Measurements from ENCODE around the gene HS6ST3. TPM values are rescaled to one million over a fixed set of nuclear protein-coding genes. Genes with fewer than 3 reads are reported as not detected.

The HS6ST3 gene
- total RNA-seq, 1 donor from 2014 or later, result 0.26 TPM

- TF ChIP-seq CTCF (conservative IDR thresholded peaks at IDR 0.05), result no peak
- no peaks in the 10 kb centered on the region for H3K4me1 Mint-ChIP-seq
- H3K36me3 Mint-ChIP-seq (ENCODE audit: low read depth), result no peaks in the 10 kb centered on the region
- no peak overlapping the region for H3K27ac Mint-ChIP-seq (ENCODE audit: unreplicated experiment)
- no peaks in the 10 kb centered on the region for H3K27me3 Mint-ChIP-seq (ENCODE audit: low read depth)
- H3K4me3 Mint-ChIP-seq, result no peak overlapping the region
- DNase-seq (ENCODE audit: low read depth, low spot score), result no peak
- no peaks in the 10 kb centered on the region for H3K9me3 Mint-ChIP-seq
Observed at GRCh38 chr13:96749825-96750224, 659.9 kb downstream of the HS6ST3 start.

GRCh38 chr13:96751089-96751488, 661.2 kb downstream of the HS6ST3 start:
- TF ChIP-seq CTCF (conservative IDR thresholded peaks at IDR 0.05), result no peak
- DNase-seq (ENCODE audit: low read depth, low spot score), result no peak
- no peak overlapping the region for H3K27ac Mint-ChIP-seq (ENCODE audit: unreplicated experiment)
- H3K36me3 Mint-ChIP-seq (ENCODE audit: low read depth), result no peaks in the 10 kb centered on the region
- H3K9me3 Mint-ChIP-seq, result peaks cover 2% of the 10 kb centered on the region
- H3K4me3 Mint-ChIP-seq, result no peak overlapping the region
- no peaks in the 10 kb centered on the region for H3K4me1 Mint-ChIP-seq
- H3K27me3 Mint-ChIP-seq (ENCODE audit: low read depth), result no peaks in the 10 kb centered on the region

- H3K36me3 Mint-ChIP-seq (ENCODE audit: low read depth), result no peaks in the 10 kb centered on the region
- no peak for TF ChIP-seq CTCF (conservative IDR thresholded peaks at IDR 0.05)
- H3K4me3 Mint-ChIP-seq, result no peak overlapping the region
- H3K4me1 Mint-ChIP-seq, result peaks cover 15% of the 10 kb centered on the region
- no peaks in the 10 kb centered on the region for H3K9me3 Mint-ChIP-seq
- H3K27ac Mint-ChIP-seq (ENCODE audit: unreplicated experiment), result no peak overlapping the region
- no peaks in the 10 kb centered on the region for H3K27me3 Mint-ChIP-seq (ENCODE audit: low read depth)
- no peak for DNase-seq (ENCODE audit: low read depth, low spot score)
Observed at GRCh38 chr13:96762876-96763275, 673.0 kb downstream of the HS6ST3 start.

GRCh38 chr13:96766306-96766705, 676.4 kb downstream of the HS6ST3 start:
- Mint-ChIP-seq H3K9me3 (no peaks in the 10 kb centered on the region), H3K27ac (ENCODE audit: unreplicated experiment) (no peak overlapping the region), H3K36me3 (ENCODE audit: low read depth) (no peaks in the 10 kb centered on the region), H3K27me3 (ENCODE audit: low read depth) (no peaks in the 10 kb centered on the region), H3K4me3 (no peak overlapping the region), H3K4me1 (peaks cover 27% of the 10 kb centered on the region)
- TF ChIP-seq CTCF (conservative IDR thresholded peaks at IDR 0.05), result no peak
- DNase-seq (ENCODE audit: low read depth, low spot score), result no peak

GRCh38 chr13:96768524-96768923, 678.6 kb downstream of the HS6ST3 start:
- no peak for DNase-seq (ENCODE audit: low read depth, low spot score)
- Mint-ChIP-seq H3K36me3 (ENCODE audit: low read depth) (no peaks in the 10 kb centered on the region), H3K9me3 (no peaks in the 10 kb centered on the region), H3K4me1 (peaks cover 27% of the 10 kb centered on the region), H3K27ac (ENCODE audit: unreplicated experiment) (no peak overlapping the region), H3K4me3 (no peak overlapping the region), H3K27me3 (ENCODE audit: low read depth) (no peaks in the 10 kb centered on the region)
- TF ChIP-seq CTCF (conservative IDR thresholded peaks at IDR 0.05), result no peak

GRCh38 chr13:96769874-96770273, 680.0 kb downstream of the HS6ST3 start:
- TF ChIP-seq CTCF (conservative IDR thresholded peaks at IDR 0.05), result no peak
- peaks cover 27% of the 10 kb centered on the region for H3K4me1 Mint-ChIP-seq
- no peaks in the 10 kb centered on the region for H3K36me3 Mint-ChIP-seq (ENCODE audit: low read depth)
- H3K27ac Mint-ChIP-seq (ENCODE audit: unreplicated experiment), result no peak overlapping the region
- no peak overlapping the region for H3K4me3 Mint-ChIP-seq
- no peak for DNase-seq (ENCODE audit: low read depth, low spot score)
- no peaks in the 10 kb centered on the region for H3K27me3 Mint-ChIP-seq (ENCODE audit: low read depth)
- H3K9me3 Mint-ChIP-seq, result no peaks in the 10 kb centered on the region
